OCI-LY3 (cell line): ENCODE data around the gene ORAI1.
A peak's percentile ranks its signal among the peaks of the same experiment; 100 is the strongest.

ENCODE experiments used
- H2AFZ ChIP-seq: fragments of 200-600, 300-600 bp; shearing (Covaris generic); 2 replicates; pipeline ENCODE4 v1.6.0; 2014; ENCODE audit warnings: antibody characterized with exemption, low read depth, low read length
- H3K27ac ChIP-seq: fragments of 200-600, 300-600 bp; sonication (generic); 2 replicates; pipeline ENCODE4 v1.5.1; 2014; ENCODE audit warnings: mild to moderate bottlenecking, low read length, moderate library complexity, mixed read lengths
- H3K27me3 ChIP-seq: fragments of 200-600, 300-600 bp; sonication (generic); 2 replicates; pipeline ENCODE4 v1.6.1; 2014; ENCODE audit warnings: low read depth, low read length, mixed read lengths
- H3K36me3 ChIP-seq: fragments of 200-600, 300-600 bp; sonication (generic); replicated peaks from 2 replicates; pipeline ENCODE3; 2014; ENCODE audit warnings: low read depth, low read length, mixed read lengths
- H3K4me1 ChIP-seq: fragments of 300-600, 200-600 bp; sonication (generic); 2 replicates; pipeline ENCODE4 v1.6.1; 2014; ENCODE audit warnings: low read length, mixed read lengths
- H3K4me2 ChIP-seq: fragments of 200-600, 300-600 bp; sonication (generic); 2 replicates; pipeline ENCODE4 v1.6.1; 2014; ENCODE audit warnings: low read length, mixed read lengths
- H3K4me3 ChIP-seq: fragments of 300-600, 200-600 bp; sonication (generic); 2 replicates; pipeline ENCODE4 v1.5.1; 2014; ENCODE audit warnings: antibody characterized with exemption, mild to moderate bottlenecking, low read length, moderate library complexity
- H3K79me2 ChIP-seq: fragments of 300-600, 200-600 bp; shearing (Covaris generic); 2 replicates; pipeline ENCODE4 v1.6.1; 2014; ENCODE audit warnings: mild to moderate bottlenecking, low read length, mixed read lengths
- H3K9ac ChIP-seq: fragments of 300-600, 200-600 bp; shearing (Covaris generic); 2 replicates; pipeline ENCODE4 v1.6.0; 2014; ENCODE audit warnings: mild to moderate bottlenecking, low read length, moderate library complexity
- H3K9me3 ChIP-seq: fragments of 200-600, 300-600 bp; shearing (Covaris generic); 2 replicates; pipeline ENCODE4 v1.6.1; 2014; ENCODE audit warnings: low read length, mixed read lengths; ENCODE audit not compliant: insufficient read depth
- H4K20me1 ChIP-seq: fragments of 200-600, 300-600 bp; sonication (generic); 2 replicates; pipeline ENCODE4 v1.6.1; 2016; ENCODE audit warnings: low read length, mixed read lengths; ENCODE audit not compliant: insufficient read depth
- EZH2phosphoT487 ChIP-seq: fragments of 200-600 bp; shearing (Covaris generic); IDR thresholded peaks from 2 replicates; pipeline ENCODE4 v1.6.1; 2018; ENCODE audit warnings: antibody characterized with exemption, mixed run types, low read depth
- TF ChIP-seq, protein P1 (sequence below): fragments of 200-600, 300-600 bp; sonication (generic); IDR thresholded peaks from 2 replicates; pipeline ENCODE4 v1.5.1; 2014; ENCODE audit warnings: antibody characterized with exemption, low read length, low read depth

ORAI1 gene

DNA sequence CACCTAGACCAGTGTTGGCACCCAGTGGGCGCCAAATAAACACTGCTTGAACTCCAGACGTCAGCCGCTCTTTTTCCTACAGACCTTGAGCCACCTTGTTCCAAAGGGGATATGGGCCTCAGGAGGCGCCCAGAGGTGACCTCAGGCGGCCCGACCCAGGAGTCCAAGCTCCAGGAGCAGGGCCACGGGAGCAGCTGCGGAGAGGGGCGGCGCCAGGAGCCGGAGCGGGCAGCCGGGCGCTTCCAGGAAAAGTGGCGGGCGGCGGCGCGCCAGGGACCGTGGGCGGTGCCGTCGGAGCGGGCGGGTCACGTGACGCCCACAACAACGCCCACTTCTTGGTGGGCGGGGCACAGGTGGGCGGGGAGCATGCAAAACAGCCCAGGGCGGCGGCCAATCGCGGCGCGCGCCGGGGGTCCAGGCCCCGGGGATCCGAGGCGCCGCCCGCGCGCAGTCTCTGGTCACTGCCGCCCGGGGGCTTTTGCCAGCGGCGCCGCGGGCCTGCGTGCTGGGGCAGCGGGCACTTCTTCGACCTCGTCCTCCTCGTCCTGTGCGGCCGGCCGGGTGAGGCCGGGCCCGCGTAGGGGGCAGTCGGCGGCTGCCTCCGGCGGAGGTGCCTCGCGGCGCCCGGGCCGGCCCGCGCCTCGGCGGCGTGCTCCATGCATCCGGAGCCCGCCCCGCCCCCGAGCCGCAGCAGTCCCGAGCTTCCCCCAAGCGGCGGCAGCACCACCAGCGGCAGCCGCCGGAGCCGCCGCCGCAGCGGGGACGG lies at the start of gene ORAI1:
Gene ORAI1, plus strand, starts transcription at position 444 of the 766 bp plus-strand sequence.
- Histone ChIP-seq H4K20me1 (peaks cover 21% of the 10 kb centered on the region), H3K79me2 (peaks cover 50% of the 10 kb centered on the region), H2AFZ (peak within 1 kb of the TSS; percentile 89), H3K9me3 (no peaks in the 10 kb centered on the region), H3K36me3 (peaks cover 23% of the 10 kb centered on the region), H3K9ac (peak within 1 kb of the TSS; percentile 88), H3K4me3 (peak within 1 kb of the TSS; percentile 96), H3K27me3 (no peaks in the 10 kb centered on the region), H3K4me2 (peak within 1 kb of the TSS; percentile 99), H3K4me1 (peaks cover 36% of the 10 kb centered on the region), H3K27ac (peak within 1 kb of the TSS; percentile 78)
- no peak for TF ChIP-seq EZH2phosphoT487
- TF ChIP-seq, protein P1, sequence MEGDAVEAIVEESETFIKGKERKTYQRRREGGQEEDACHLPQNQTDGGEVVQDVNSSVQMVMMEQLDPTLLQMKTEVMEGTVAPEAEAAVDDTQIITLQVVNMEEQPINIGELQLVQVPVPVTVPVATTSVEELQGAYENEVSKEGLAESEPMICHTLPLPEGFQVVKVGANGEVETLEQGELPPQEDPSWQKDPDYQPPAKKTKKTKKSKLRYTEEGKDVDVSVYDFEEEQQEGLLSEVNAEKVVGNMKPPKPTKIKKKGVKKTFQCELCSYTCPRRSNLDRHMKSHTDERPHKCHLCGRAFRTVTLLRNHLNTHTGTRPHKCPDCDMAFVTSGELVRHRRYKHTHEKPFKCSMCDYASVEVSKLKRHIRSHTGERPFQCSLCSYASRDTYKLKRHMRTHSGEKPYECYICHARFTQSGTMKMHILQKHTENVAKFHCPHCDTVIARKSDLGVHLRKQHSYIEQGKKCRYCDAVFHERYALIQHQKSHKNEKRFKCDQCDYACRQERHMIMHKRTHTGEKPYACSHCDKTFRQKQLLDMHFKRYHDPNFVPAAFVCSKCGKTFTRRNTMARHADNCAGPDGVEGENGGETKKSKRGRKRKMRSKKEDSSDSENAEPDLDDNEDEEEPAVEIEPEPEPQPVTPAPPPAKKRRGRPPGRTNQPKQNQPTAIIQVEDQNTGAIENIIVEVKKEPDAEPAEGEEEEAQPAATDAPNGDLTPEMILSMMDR: 0 out of 2 replicates have a peak, but pooled peaks have one; percentile 4

DNA sequence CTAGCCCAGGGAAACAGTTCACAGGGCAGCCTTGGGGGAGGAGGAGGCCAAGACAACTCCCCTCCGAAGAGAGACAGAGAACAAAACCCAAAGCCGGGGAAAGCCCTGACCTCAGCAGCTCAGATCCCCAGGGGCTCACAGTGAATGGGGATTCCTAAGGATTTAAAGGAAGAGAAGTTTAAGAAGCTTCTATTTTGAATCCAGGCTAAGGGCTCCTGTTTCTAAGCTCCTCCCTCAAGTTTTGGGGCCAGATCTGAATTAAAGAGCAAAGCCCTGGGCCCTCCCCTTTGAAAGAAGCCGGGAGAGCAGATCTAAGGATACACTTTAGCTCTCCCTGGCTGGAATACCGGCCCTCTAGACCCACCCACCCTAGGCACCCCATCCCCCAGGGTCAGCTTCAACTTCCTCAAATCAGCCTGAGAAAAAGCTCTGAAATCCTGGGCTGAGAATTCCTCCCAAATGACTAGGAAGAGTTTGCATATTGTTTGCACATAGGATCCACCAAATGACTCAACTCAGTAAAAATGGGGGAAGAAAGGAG lies 49.4 kb upstream of the ORAI1 start:
- Histone ChIP-seq H2AFZ (no peak overlapping the region), H3K9ac (peak overlapping the region; percentile 87), H3K9me3 (no peaks in the 10 kb centered on the region), H3K4me1 (peaks cover 21% of the 10 kb centered on the region), H3K27ac (peak overlapping the region; percentile 84), H3K79me2 (peaks cover 82% of the 10 kb centered on the region), H3K27me3 (no peaks in the 10 kb centered on the region), H3K4me3 (peak overlapping the region; percentile 79), H3K4me2 (peak overlapping the region; percentile 96), H3K36me3 (peaks cover 45% of the 10 kb centered on the region), H4K20me1 (no peaks in the 10 kb centered on the region)
- TF ChIP-seq, protein P1: no peak
- TF ChIP-seq EZH2phosphoT487: no peak

DNA sequence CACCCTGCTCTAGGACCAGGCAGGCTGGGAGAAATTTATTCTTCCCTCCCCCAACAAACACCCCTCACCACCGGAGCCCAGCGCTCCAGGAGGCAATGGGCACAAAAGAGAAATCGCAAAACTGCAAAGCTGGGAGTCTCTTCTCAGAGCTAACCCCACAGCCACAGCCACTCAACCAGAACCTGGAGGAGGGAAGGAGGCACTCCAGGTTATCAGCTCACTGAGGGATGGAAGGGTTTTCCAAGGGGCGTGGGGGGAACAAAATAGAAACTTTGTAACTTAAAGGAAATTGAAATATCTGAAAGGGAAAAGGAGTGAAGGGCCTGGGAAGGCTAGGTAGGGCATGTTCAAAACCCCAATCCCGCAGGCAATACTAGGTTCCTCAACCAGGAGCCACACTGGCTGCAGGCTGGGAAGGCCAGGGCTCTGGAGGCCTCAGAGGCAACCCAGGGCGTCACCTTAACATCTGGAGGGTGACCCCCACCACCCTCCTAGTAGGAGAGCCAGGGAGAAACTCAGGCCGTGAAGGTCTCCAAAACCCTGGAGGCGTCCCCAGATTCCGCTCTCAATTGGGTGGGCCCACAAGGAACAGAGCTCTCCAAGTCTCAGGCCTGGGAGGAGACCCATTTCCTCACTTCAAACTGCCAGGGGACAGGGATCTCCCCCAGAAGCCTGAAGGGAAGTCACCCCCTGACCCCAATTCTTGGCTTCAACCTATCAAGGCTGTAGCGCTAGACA lies 48.7 kb upstream of the ORAI1 start:
- no peak overlapping the region for H2AFZ ChIP-seq
- no peak for TF ChIP-seq EZH2phosphoT487
- TF ChIP-seq, protein P1: no peak
- H3K36me3 ChIP-seq: peaks cover 38% of the 10 kb centered on the region
- H3K27me3 ChIP-seq: no peaks in the 10 kb centered on the region
- peak overlapping the region; percentile 84 for H3K27ac ChIP-seq
- H4K20me1 ChIP-seq: no peaks in the 10 kb centered on the region
- peak overlapping the region; percentile 79 for H3K4me3 ChIP-seq
- peak overlapping the region; percentile 87 for H3K9ac ChIP-seq
- peak overlapping the region; percentile 96 for H3K4me2 ChIP-seq
- no peaks in the 10 kb centered on the region for H3K9me3 ChIP-seq
- H3K4me1 ChIP-seq: peaks cover 26% of the 10 kb centered on the region
- H3K79me2 ChIP-seq: peaks cover 85% of the 10 kb centered on the region
